ENCODE data around the gene DIDO1. TPM values are rescaled to one million over a fixed set of nuclear protein-coding genes. Genes with fewer than 3 reads are reported as not detected.

Gene DIDO1
- total and polyA plus RNA-seq, 2 donors (not counting 1 experiment from before 2014, with no cell fraction given) = 25.9 to 33.2 TPM

DNA sequence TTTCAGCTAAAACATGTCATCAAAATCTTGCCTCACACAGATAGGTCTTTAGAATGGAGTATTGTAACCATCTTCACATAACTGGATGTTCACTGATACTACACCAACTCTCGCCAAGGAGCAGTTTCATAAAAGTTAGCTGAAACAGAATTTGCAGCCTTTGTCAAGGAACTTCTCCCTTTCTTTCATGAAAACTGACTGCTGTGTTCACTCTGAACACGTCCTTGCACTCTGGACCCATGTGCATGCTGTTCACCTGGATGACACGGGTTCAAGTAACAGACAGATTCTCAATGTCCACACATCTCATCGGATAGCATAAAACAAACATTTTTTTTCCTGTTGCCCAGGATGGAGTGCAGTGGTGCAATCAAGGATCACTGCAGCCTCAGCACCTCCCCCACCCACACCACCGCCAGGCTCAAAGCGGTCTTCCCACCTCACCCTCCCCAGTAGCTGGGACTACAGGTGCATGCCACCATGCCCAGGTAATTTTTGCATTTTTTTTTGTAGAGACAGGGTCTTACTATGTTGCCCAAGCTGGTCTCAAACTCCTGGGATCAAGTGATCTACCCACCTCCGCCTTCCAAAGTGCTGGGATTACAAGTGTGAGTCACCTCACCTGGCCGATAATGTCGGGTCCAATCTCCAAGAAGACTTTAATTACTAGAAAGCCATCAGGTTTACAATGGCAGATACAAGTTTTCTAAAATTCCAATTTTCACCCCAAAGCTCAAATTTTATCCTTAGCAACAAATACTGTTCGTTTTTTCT lies 9.4 kb downstream of the DIDO1 start:
- H3K27me3 ChIP-seq (ENCODE audit: control insufficient read depth, insufficient read depth, low read length) = no peaks in the 10 kb centered on the region
- H3K36me3 ChIP-seq (ENCODE audit: control insufficient read depth, insufficient read depth, low read length) = peaks cover 4% of the 10 kb centered on the region
- H3K9ac ChIP-seq (ENCODE audit: insufficient read depth, low read length) = no peak overlapping the region
- no peak overlapping the region for H3K4me2 ChIP-seq (ENCODE audit: extremely low read depth, insufficient read depth, low read length)
- no peak overlapping the region for H2AFZ ChIP-seq (ENCODE audit: low read length)
- peaks cover 95% of the 10 kb centered on the region for H3K79me2 ChIP-seq (ENCODE audit: control insufficient read depth, insufficient read depth, low read length)
- no peak for DNase-seq (ENCODE audit: low read depth in 2 of 2)
- TF ChIP-seq EZH2 (IDR thresholded peaks at IDR 0.05; ENCODE audit: low read length, missing control alignments) = no peak
- TF ChIP-seq, protein P1, sequence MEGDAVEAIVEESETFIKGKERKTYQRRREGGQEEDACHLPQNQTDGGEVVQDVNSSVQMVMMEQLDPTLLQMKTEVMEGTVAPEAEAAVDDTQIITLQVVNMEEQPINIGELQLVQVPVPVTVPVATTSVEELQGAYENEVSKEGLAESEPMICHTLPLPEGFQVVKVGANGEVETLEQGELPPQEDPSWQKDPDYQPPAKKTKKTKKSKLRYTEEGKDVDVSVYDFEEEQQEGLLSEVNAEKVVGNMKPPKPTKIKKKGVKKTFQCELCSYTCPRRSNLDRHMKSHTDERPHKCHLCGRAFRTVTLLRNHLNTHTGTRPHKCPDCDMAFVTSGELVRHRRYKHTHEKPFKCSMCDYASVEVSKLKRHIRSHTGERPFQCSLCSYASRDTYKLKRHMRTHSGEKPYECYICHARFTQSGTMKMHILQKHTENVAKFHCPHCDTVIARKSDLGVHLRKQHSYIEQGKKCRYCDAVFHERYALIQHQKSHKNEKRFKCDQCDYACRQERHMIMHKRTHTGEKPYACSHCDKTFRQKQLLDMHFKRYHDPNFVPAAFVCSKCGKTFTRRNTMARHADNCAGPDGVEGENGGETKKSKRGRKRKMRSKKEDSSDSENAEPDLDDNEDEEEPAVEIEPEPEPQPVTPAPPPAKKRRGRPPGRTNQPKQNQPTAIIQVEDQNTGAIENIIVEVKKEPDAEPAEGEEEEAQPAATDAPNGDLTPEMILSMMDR (conservative IDR thresholded peaks at IDR 0.05 in 1 of 2, IDR thresholded peaks at IDR 0.05 in 1 of 2; ENCODE audit: low read depth in 1 of 2, low read length in 2 of 2) = no peak
- H3K9me3 ChIP-seq (ENCODE audit: control insufficient read depth, insufficient read depth, low read depth, low read length) = no peaks in the 10 kb centered on the region
- peaks cover 11% of the 10 kb centered on the region for H3K4me1 ChIP-seq (ENCODE audit: control insufficient read depth, extremely low read depth, insufficient read depth, low read length)
- no peak overlapping the region for H3K27ac ChIP-seq (ENCODE audit: insufficient read depth, low read length)
- peaks cover 4% of the 10 kb centered on the region for H4K20me1 ChIP-seq (ENCODE audit: control insufficient read depth, extremely low read depth, insufficient read depth, low read length)
- H3K4me3 ChIP-seq (replicated peaks in 1 of 4; ENCODE audit: control extremely low read depth in 1 of 4, insufficient read depth in 1 of 4, low read depth in 3 of 4, low read length in 4 of 4) = no peak overlapping the region

GRCh38 chr20:62914970-62915457 lies 11.3 kb downstream of the DIDO1 start:
- DNase-seq (ENCODE audit: low read depth in 2 of 2) = peak; percentile 39 to 49
- peaks cover 8% of the 10 kb centered on the region for H3K4me1 ChIP-seq (ENCODE audit: control insufficient read depth, extremely low read depth, insufficient read depth, low read length)
- no peak for TF ChIP-seq EZH2 (IDR thresholded peaks at IDR 0.05; ENCODE audit: low read length, missing control alignments)
- TF ChIP-seq, protein P1 (conservative IDR thresholded peaks at IDR 0.05 in 1 of 2, IDR thresholded peaks at IDR 0.05 in 1 of 2; ENCODE audit: low read depth in 1 of 2, low read length in 2 of 2) = no peak
- peak overlapping the region; percentile 59 for H3K27ac ChIP-seq (ENCODE audit: insufficient read depth, low read length)
- no peak overlapping the region for H2AFZ ChIP-seq (ENCODE audit: low read length)
- peaks cover 4% of the 10 kb centered on the region for H4K20me1 ChIP-seq (ENCODE audit: control insufficient read depth, extremely low read depth, insufficient read depth, low read length)
- H3K9me3 ChIP-seq (ENCODE audit: control insufficient read depth, insufficient read depth, low read depth, low read length) = no peaks in the 10 kb centered on the region
- H3K4me2 ChIP-seq (ENCODE audit: extremely low read depth, insufficient read depth, low read length) = peak overlapping the region; percentile 41
- no peak overlapping the region for H3K9ac ChIP-seq (ENCODE audit: insufficient read depth, low read length)
- peaks cover 18% of the 10 kb centered on the region for H3K36me3 ChIP-seq (ENCODE audit: control insufficient read depth, insufficient read depth, low read length)
- H3K4me3 ChIP-seq (replicated peaks in 1 of 4; ENCODE audit: control extremely low read depth in 1 of 4, insufficient read depth in 1 of 4, low read depth in 3 of 4, low read length in 4 of 4) = no peak overlapping the region
- no peaks in the 10 kb centered on the region for H3K27me3 ChIP-seq (ENCODE audit: control insufficient read depth, insufficient read depth, low read length)
- peaks cover 95% of the 10 kb centered on the region for H3K79me2 ChIP-seq (ENCODE audit: control insufficient read depth, insufficient read depth, low read length)

GRCh38 chr20:62914436-62914835 lies 11.9 kb downstream of the DIDO1 start:
- Histone ChIP-seq H2AFZ (ENCODE audit: low read length) (no peak overlapping the region), H3K4me3 (replicated peaks in 1 of 4; ENCODE audit: control extremely low read depth in 1 of 4, insufficient read depth in 1 of 4, low read depth in 3 of 4, low read length in 4 of 4) (no peak overlapping the region), H3K9me3 (ENCODE audit: control insufficient read depth, insufficient read depth, low read depth, low read length) (no peaks in the 10 kb centered on the region), H3K9ac (ENCODE audit: insufficient read depth, low read length) (no peak overlapping the region), H3K27me3 (ENCODE audit: control insufficient read depth, insufficient read depth, low read length) (no peaks in the 10 kb centered on the region), H3K27ac (ENCODE audit: insufficient read depth, low read length) (peak overlapping the region; percentile 59), H3K79me2 (ENCODE audit: control insufficient read depth, insufficient read depth, low read length) (peaks cover 94% of the 10 kb centered on the region), H3K36me3 (ENCODE audit: control insufficient read depth, insufficient read depth, low read length) (peaks cover 19% of the 10 kb centered on the region), H3K4me2 (ENCODE audit: extremely low read depth, insufficient read depth, low read length) (no peak overlapping the region), H3K4me1 (ENCODE audit: control insufficient read depth, extremely low read depth, insufficient read depth, low read length) (peaks cover 8% of the 10 kb centered on the region), H4K20me1 (ENCODE audit: control insufficient read depth, extremely low read depth, insufficient read depth, low read length) (peaks cover 4% of the 10 kb centered on the region)
- TF ChIP-seq, protein P1 (conservative IDR thresholded peaks at IDR 0.05 in 1 of 2, IDR thresholded peaks at IDR 0.05 in 1 of 2; ENCODE audit: low read depth in 1 of 2, low read length in 2 of 2) = no peak
- no peak for TF ChIP-seq EZH2 (IDR thresholded peaks at IDR 0.05; ENCODE audit: low read length, missing control alignments)
- DNase-seq (ENCODE audit: low read depth in 2 of 2) = no peak
